Stimulated activated naive CD8-positive, alpha-beta T cell treated with anti-CD3 and anti-CD28 coated beads, Interleukin-15, Interleukin-2, amounts not matched to agents 100 U/mL and 50 U/mL, for 24 hours (primary cell): ENCODE measurements around the gene AGBL4.

ENCODE experiments used
- ATAC-seq: fragments of 150-1000 bp; cut with Tn5 transposase; one replicate; pipeline ENCODE4 v1.10.0; 2021
- DNase-seq: peaks from one replicate; pipeline ENCODE4 v3.0.0; 2021

Gene AGBL4

GRCh38 chr1:49181033-49181432 is 842.7 kb downstream of the AGBL4 start:
- no peak for ATAC-seq

GRCh38 chr1:49171941-49172593 is 851.7 kb downstream of the AGBL4 start:
- ATAC-seq (no peak), DNase-seq (no peak)

More at GRCh38 chr1:49181033-49181432, 842.7 kb downstream of the AGBL4 start:
- DNase-seq, result no peak

GRCh38 chr1:49166031-49166430 is 857.7 kb downstream of the AGBL4 start:
- ATAC-seq (no peak), DNase-seq (no peak)

GRCh38 chr1:49163031-49163430 is 860.7 kb downstream of the AGBL4 start:
- no peak for DNase-seq
- ATAC-seq, result no peak

GRCh38 chr1:49160677-49161076 is 863.1 kb downstream of the AGBL4 start:
- DNase-seq, result no peak

GRCh38 chr1:49136738-49137251 is 887.0 kb downstream of the AGBL4 start:
- DNase-seq, result no peak

More at GRCh38 chr1:49160677-49161076, 863.1 kb downstream of the AGBL4 start:
- ATAC-seq, result no peak

GRCh38 chr1:49125746-49126145 is 898.0 kb downstream of the AGBL4 start:
- no peak for DNase-seq
- ATAC-seq, result no peak

More at GRCh38 chr1:49136738-49137251, 887.0 kb downstream of the AGBL4 start:
- no peak for ATAC-seq

GRCh38 chr1:49111931-49112330 is 911.8 kb downstream of the AGBL4 start:
- no peak for DNase-seq
- no peak for ATAC-seq

GRCh38 chr1:49106445-49106844 is 917.3 kb downstream of the AGBL4 start:
- ATAC-seq (no peak), DNase-seq (no peak)

- no peak for ATAC-seq
- no peak for DNase-seq
Observed at GRCh38 chr1:49104575-49104974, 919.2 kb downstream of the AGBL4 start.

- no peak for DNase-seq
- peak; percentile 32 for ATAC-seq
Observed at GRCh38 chr1:49102752-49103151, 921.0 kb downstream of the AGBL4 start.

GRCh38 chr1:49098866-49099265 is 924.9 kb downstream of the AGBL4 start:
- DNase-seq (no peak), ATAC-seq (no peak)

- DNase-seq (no peak), ATAC-seq (no peak)
Observed at GRCh38 chr1:49086327-49086726, 937.4 kb downstream of the AGBL4 start.

- no peak for DNase-seq
- no peak for ATAC-seq
Observed at GRCh38 chr1:49085079-49085478, 938.7 kb downstream of the AGBL4 start.

GRCh38 chr1:49060766-49061165 is 963.0 kb downstream of the AGBL4 start:
- DNase-seq, result no peak
- no peak for ATAC-seq

GRCh38 chr1:49059087-49059486 is 964.7 kb downstream of the AGBL4 start:
- ATAC-seq, result no peak
- no peak for DNase-seq

- ATAC-seq, result no peak
- no peak for DNase-seq
Observed at GRCh38 chr1:49052102-49052501, 971.7 kb downstream of the AGBL4 start.

GRCh38 chr1:49051647-49052046 is 972.1 kb downstream of the AGBL4 start:
- ATAC-seq (no peak), DNase-seq (no peak)

GRCh38 chr1:49050041-49050440 is 973.7 kb downstream of the AGBL4 start:
- DNase-seq (no peak), ATAC-seq (no peak)

GRCh38 chr1:49048188-49048587 is 975.6 kb downstream of the AGBL4 start:
- ATAC-seq (no peak), DNase-seq (no peak)

GRCh38 chr1:49046305-49046704 is 977.4 kb downstream of the AGBL4 start:
- ATAC-seq, result no peak

GRCh38 chr1:49045371-49045770 is 978.4 kb downstream of the AGBL4 start:
- no peak for DNase-seq
- no peak for ATAC-seq

More at GRCh38 chr1:49046305-49046704, 977.4 kb downstream of the AGBL4 start:
- no peak for DNase-seq

GRCh38 chr1:49036700-49037099 is 987.1 kb downstream of the AGBL4 start:
- DNase-seq (no peak), ATAC-seq (no peak)

- ATAC-seq (no peak), DNase-seq (no peak)
Observed at GRCh38 chr1:49028396-49028795, 995.4 kb downstream of the AGBL4 start.
